Kidney (tissue), 14 donors: ENCODE results near the gene HES2. TPM values are rescaled to one million over a fixed set of nuclear protein-coding genes. Genes with fewer than 3 reads are reported as not detected.

Experiments
- DNase-seq, 5 donors: peaks; one replicate each; pipeline ENCODE4 v3.0.0-alpha.2; 2013 to 2020
- FAIRE-seq: peaks from 2 replicates; lab custom pipeline; 2012; peaks lifted over from hg19 to GRCh38; lab: Jason Lieb, UNC
- H3K27ac ChIP-seq, 2 donors: one replicate each; pipeline ENCODE4 v1.7.0; 2013; ENCODE audit warnings: low read depth in 2 of 2, low read length in 2 of 2, inconsistent platforms in 1 of 2
- H3K27me3 ChIP-seq: one replicate; pipeline ENCODE4 v1.7.1; 2013; ENCODE audit warnings: low read length, inconsistent platforms; ENCODE audit not compliant: control insufficient read depth, insufficient read depth
- H3K36me3 ChIP-seq, 3 donors: one replicate each; pipeline versions ENCODE4 v1.7.0 to v1.7.1; 2013; ENCODE audit warnings: low read length in 3 of 3, control low read depth in 1 of 3, inconsistent platforms in 1 of 3; ENCODE audit not compliant: insufficient read depth in 3 of 3, control insufficient read depth in 2 of 3
- H3K4me1 ChIP-seq, 3 donors: one replicate each; pipeline versions ENCODE4 v1.7.0 to v1.7.1; 2013; ENCODE audit warnings: low read length in 3 of 3, inconsistent platforms in 1 of 3, low read depth in 1 of 3; ENCODE audit not compliant: control insufficient read depth in 2 of 3, insufficient read depth in 2 of 3
- H3K4me3 ChIP-seq, 3 donors: one replicate each; pipeline versions ENCODE4 v1.7.0 to v1.8.1; 2013; ENCODE audit warnings: low read length in 3 of 3, control low read depth in 1 of 3, inconsistent platforms in 1 of 3
- H3K9ac ChIP-seq, 3 donors: one replicate each; pipeline versions ENCODE4 v1.7.0 to v1.7.1; 2013; ENCODE audit warnings: low read length in 3 of 3, control low read depth in 1 of 3, inconsistent platforms in 1 of 3
- H3K9me3 ChIP-seq, 3 donors: one replicate each; pipeline versions ENCODE4 v1.7.0 to v1.7.1; 2013; ENCODE audit warnings: low read length in 3 of 3, control low read depth in 1 of 3, inconsistent platforms in 1 of 3; ENCODE audit not compliant: control insufficient read depth in 2 of 3, insufficient read depth in 1 of 3
- CTCF ChIP-seq: IDR thresholded peaks from 3 replicates; pipeline ENCODE4 v1.5.1; 2012; ENCODE audit warnings: mild to moderate bottlenecking, moderate library complexity, borderline replicate concordance; ENCODE audit not compliant: insufficient read depth; ENCODE audit errors: extremely low read depth
- intact Hi-C: fragments of 100-400 bp; cut with DNase I; formaldehyde crosslinking; loops from one replicate; pipeline ENCODE4 v1.11.1; 2022
- polyA plus RNA-seq: library from polyadenylated mRNA; stranded (reverse); fragments of 350-450 nt; fragmentation: Illumina TruSeq; extraction: RNeasy Lipid Tissue Mini Kit (QIAGEN cat#74804); gene quantifications from one replicate; pipeline ENCODE4 v1.2.3, GENCODE V29; 2014; ENCODE audit warnings: low read depth, low replicate concordance; ENCODE audit not compliant: insufficient read depth
- total RNA-seq: library from RNA; stranded (reverse); fragmentation: NEBNext Ultra II Directional; extraction: Animal tissue kit (Norgen Biotek cat#: 25700); gene quantifications from one replicate; pipeline ENCODE4 v1.2.1, GENCODE V29; 2021
- donor health status: control.
- donor health status: control.
- donor health status: control.
- donor health status: control.
- donor health status: control.
- donor health status: DM: yes; HTN: yes; CAD: no.
- donor health status: Normal renal cell carcinoma (clear cell type).

The HES2 gene
- total and polyA plus RNA-seq, 2 donors from 2014 or later, result 1.3 to 1.6 TPM

- Histone ChIP-seq H3K36me3 (no peaks in the 10 kb centered on the region), H3K9ac (no peak overlapping the region), H3K27ac (no peak overlapping the region), H3K9me3 (no peaks in the 10 kb centered on the region), H3K4me1 (peaks cover 0 to 3% (median 0%) of the 10 kb centered on the region in 3 donors), H3K4me3 (no peak overlapping the region), H3K27me3 (peaks cover 3% of the 10 kb centered on the region)
- no peak for FAIRE-seq
- intact Hi-C loops, result no loop called here
- DNase-seq, result peak in 1 of 5 donors; percentile 70
- no peak for TF ChIP-seq CTCF
These were observed 24.7 kb upstream of the HES2 start for GRCh38 chr1:6444377-6444776.

GRCh38 chr1:6443339-6444115, 23.8 kb upstream of the HES2 start:
- TF ChIP-seq CTCF, result no peak
- no peaks in the 10 kb centered on the region for H3K9me3 ChIP-seq
- DNase-seq (no peak), FAIRE-seq (no peak)
- H3K27me3 ChIP-seq, result peaks cover 3% of the 10 kb centered on the region
- H3K9ac ChIP-seq, result no peak overlapping the region
- peaks cover 0 to 4% (median 0%) of the 10 kb centered on the region in 3 donors for H3K4me1 ChIP-seq
- no peaks in the 10 kb centered on the region for H3K36me3 ChIP-seq
- no peak overlapping the region for H3K27ac ChIP-seq
- no peak overlapping the region for H3K4me3 ChIP-seq
- intact Hi-C loops, result no loop called here

GRCh38 chr1:6441586-6441985, 21.9 kb upstream of the HES2 start:
- no peaks in the 10 kb centered on the region for H3K9me3 ChIP-seq
- H3K36me3 ChIP-seq, result no peaks in the 10 kb centered on the region
- H3K27ac ChIP-seq, result no peak overlapping the region
- peak in 1 of 5 donors; percentile 67 for DNase-seq
- no peak overlapping the region for H3K9ac ChIP-seq
- no peak overlapping the region for H3K4me3 ChIP-seq
- peaks cover 0 to 12% (median 0%) of the 10 kb centered on the region in 3 donors for H3K4me1 ChIP-seq
- FAIRE-seq, result no peak
- peaks cover 3% of the 10 kb centered on the region for H3K27me3 ChIP-seq
- no peak for TF ChIP-seq CTCF
- intact Hi-C loops, result no loop called here
